Measurements from ENCODE around the gene KDM4D.
"Not testable (repeated sequence)": the region's sequence is repeated elsewhere in the genome, so short reads cannot be mapped to it uniquely, and the experiment has no call there.

DNA sequence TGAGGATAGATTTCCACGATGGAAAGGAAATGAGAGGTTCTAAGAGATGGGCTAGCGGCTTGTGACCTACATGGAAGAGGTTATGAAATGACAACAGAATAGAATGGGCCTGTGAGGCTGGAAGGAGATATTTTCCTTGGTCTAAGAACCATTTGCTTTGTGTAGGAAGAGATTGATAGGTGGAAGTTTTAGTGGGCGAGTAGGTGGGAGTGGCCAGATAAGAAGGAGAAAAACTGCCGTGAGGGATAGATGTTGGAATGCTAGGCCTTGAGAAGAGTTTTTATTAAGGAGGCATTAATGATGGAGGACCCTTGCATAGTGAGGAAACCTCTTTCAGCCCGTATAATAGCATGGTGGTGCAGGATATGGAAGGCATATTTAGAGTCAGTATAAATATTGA is 48.0 kb downstream of the KDM4D start:
- not testable (repeated sequence) for TF ChIP-seq POLR2A (IDR thresholded peaks at IDR 0.05)
- TF ChIP-seq, protein P1, sequence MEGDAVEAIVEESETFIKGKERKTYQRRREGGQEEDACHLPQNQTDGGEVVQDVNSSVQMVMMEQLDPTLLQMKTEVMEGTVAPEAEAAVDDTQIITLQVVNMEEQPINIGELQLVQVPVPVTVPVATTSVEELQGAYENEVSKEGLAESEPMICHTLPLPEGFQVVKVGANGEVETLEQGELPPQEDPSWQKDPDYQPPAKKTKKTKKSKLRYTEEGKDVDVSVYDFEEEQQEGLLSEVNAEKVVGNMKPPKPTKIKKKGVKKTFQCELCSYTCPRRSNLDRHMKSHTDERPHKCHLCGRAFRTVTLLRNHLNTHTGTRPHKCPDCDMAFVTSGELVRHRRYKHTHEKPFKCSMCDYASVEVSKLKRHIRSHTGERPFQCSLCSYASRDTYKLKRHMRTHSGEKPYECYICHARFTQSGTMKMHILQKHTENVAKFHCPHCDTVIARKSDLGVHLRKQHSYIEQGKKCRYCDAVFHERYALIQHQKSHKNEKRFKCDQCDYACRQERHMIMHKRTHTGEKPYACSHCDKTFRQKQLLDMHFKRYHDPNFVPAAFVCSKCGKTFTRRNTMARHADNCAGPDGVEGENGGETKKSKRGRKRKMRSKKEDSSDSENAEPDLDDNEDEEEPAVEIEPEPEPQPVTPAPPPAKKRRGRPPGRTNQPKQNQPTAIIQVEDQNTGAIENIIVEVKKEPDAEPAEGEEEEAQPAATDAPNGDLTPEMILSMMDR (IDR thresholded peaks at IDR 0.05), result not testable (repeated sequence)

Measured in suprapubic skin (tissue), 3 donors.